Inflammatory macrophage treated with lipopolysaccharide for 1 hour (primary cell): Measurements from ENCODE around the gene NOC3L.
"Not testable (repeated sequence)": the region's sequence is repeated elsewhere in the genome, so short reads cannot be mapped to it uniquely, and the experiment has no call there.

Experiments used
- DNase-seq, 2 donors: peaks; one replicate each; pipeline ENCODE4 v3.0.0-alpha.2; 2020 to 2022

Gene NOC3L

GRCh38 chr10:94361171-94361794 lies 1.5 kb downstream of the NOC3L start:
- DNase-seq = peak; percentile 12 to 31

DNA sequence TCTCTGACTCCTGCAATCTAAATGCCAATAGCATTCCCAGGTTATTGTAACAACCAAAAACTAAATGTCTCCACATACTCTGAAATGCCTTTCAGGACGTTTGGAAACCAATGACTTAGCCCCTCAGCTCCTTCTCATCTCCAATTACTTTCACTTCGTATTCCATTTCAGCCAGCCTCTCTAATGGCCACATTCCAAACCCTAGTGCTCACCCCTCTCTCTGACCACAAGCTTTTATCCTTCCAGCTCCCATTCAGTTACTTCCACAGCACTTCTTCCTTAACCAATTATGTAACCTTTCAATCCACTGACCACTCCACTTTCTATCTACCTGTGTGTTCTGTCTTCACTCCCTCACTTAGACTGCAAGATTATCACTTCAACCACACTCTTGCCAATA lies 4.3 kb downstream of the NOC3L start:
- no peak for DNase-seq

GRCh38 chr10:94357193-94357592 lies 5.5 kb downstream of the NOC3L start:
- no peak for DNase-seq

- DNase-seq = no peak
Measured at GRCh38 chr10:94355841-94356240, 6.9 kb downstream of the NOC3L start.

DNA sequence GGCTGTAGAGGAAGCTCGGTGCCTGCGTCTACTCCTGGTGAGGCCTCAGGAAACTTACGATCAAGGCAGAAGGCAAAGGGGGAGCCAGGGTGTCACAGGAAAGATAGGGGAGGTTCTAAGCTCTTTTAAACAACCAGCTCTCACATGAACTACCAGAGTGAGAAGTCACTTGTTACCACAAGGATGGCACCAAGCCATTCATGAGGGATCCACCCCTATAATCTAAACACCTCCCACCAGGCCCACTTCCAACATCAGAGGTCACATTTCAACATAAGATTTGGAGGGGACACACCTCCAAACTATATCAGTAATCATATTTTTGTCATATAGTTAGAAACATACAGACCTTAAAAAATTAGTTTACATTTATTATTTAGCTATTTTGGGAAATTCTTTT lies 9.4 kb downstream of the NOC3L start:
- DNase-seq = no peak

- no peak for DNase-seq
Measured at GRCh38 chr10:94351089-94351488, 11.7 kb downstream of the NOC3L start.

GRCh38 chr10:94350500-94350899 lies 12.2 kb downstream of the NOC3L start:
- DNase-seq = not testable (repeated sequence)

DNA sequence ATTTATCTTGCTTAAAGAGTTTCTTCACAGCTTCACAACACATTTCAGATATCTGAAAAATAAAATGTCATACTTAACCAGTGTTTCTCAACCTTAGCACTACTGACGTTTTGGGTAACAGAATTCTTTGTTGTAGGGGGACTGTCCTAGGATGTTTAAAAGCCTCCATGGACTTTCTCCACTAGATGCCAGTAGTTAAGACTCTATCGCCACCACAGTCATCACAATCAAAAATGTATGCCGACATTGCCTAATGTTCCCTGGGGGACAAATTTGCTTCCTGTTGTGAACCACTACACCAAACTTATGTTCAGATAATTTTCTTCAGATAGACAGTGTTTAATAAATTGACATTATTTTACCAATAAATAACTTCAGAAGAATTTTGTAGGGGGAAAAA lies 13.4 kb downstream of the NOC3L start:
- no peak for DNase-seq

DNA sequence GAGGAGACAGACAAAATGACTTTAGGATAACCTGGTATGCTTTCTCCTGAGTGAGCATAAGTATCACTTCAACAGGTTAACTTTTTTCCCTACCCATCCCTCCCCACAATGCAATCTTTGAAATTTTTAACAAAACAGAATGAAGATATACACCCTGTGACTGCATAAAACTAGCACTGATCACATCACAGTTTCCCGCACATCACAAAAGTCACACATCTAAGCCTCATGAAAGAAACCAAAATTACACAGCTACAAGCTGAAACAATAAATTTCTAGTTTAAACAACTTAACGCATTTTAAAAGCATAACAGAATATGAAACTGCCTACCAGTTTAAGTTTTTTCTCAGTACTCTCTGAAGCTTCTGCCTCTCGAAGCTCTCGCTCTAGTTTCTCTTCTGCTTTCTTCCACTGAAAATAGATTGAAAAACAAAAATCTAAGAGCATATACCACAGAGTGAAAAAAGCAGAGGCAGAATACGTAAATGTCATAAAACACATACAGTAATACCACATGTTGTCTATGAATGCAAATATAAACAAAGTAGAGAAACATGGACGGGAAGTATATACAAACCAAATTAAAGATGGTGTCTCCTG lies 18.1 kb downstream of the NOC3L start:
- DNase-seq = no peak

DNA sequence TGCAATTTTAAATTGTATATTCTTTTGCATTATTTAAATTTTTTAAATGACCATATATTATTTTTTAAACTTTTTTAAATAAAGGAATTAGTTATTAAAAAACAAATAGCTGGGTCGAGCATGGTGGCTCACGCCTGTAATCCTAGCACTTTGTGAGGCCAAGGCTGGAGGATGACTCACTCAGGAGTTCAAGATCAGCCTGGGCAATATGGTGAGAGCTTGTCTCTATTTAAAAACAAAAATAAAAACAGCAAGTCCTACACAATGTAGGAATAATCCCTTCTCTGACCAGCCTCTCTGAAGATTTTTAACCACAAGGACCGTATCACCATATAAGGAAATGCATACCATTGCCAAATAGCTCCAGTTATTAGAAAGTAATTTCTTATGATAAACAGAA lies 19.6 kb downstream of the NOC3L start:
- DNase-seq = no peak

DNA sequence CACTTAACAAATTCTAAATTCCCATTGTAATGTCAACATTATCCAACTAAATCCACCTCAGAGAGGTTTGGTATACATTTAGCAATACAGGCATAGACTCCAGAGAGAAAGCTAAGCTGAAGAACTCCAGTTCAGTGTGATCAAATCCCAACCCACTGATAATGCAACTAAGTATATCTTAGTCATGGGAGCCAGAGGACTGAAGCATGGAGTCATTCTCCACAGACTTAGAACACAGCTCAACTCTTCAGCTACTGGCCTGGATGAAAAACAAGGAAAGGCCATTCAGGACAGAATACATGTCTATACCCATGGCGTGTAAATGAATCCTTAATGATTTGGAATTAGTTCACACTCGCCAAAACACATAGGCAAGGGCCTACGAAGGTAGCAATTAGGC lies 27.9 kb downstream of the NOC3L start:
- no peak for DNase-seq

- DNase-seq = no peak
Measured at GRCh38 chr10:94333051-94333450, 29.7 kb downstream of the NOC3L start.

DNA sequence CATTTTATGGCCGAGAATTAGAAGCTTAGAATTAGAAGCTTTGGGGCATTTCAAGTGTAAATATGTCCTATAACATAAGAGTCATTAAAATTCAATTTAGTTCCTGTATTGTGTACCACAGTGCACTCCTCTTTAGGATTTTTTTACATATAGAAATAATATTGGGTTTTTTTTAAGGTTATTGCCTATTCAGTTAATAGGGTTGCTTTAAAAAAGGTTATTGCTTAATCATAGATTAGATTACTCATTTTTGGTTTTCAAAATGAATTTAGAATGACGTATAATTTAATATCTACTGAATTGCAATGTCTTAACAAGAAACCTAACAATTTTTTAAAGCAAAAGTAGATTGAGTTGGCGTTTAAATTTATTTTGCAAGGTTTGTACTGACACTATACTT lies 34.1 kb downstream of the NOC3L start:
- no peak for DNase-seq

- no peak for DNase-seq
Measured at GRCh38 chr10:94327649-94328048, 35.1 kb downstream of the NOC3L start.

DNA sequence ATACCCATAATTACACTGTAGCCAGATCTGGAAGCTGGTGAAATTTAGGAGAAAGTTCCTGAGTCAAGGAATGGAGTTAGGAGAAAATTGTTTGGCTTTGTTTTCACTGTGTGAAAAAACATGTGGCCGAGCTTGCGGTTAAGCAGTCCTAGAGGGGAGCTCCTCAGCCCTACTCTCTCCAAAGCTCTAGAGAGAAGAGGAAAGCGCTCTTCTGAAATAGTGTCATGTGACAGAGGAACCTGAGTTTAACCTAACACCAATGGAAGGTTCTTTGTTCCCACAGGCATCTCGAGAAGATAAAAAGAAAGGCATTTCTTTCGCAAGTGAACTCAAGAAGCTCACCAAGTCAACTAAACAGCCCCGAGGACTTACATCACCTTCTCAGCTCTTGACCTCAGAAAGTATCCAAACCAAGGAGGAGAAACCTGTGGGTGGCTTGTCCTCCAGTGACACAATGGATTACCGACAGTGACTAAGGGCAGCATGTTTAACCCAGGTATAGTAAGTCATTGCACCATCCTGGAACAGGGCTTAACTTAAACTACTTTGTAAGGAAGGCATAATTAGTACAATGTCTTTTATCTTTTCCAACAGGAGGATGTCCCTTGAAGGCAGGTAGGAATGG lies 38.0 kb downstream of the NOC3L start:
- DNase-seq = no peak

GRCh38 chr10:94320285-94320914 lies 42.3 kb downstream of the NOC3L start:
- DNase-seq = peak; percentile 33 to 87

DNA sequence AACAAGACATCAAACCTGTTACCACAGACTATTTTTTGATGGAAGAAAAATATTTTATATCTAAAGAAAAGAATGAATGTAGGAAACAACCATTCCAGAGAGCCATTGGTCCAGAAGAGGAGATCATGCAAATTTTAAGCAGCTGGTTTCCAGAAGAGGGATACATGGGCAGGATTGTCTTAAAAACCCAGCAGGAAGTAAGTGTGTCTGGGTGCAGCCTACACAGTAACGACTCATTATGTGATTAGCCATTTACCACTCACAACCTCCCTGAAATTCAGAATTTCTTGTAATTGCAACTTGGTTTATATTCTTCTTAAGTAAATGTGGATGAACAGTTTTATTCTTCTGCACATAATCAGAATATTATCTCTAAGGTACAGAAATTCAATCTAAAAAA lies 46.2 kb downstream of the NOC3L start:
- peak; percentile 2 to 4 for DNase-seq

DNA sequence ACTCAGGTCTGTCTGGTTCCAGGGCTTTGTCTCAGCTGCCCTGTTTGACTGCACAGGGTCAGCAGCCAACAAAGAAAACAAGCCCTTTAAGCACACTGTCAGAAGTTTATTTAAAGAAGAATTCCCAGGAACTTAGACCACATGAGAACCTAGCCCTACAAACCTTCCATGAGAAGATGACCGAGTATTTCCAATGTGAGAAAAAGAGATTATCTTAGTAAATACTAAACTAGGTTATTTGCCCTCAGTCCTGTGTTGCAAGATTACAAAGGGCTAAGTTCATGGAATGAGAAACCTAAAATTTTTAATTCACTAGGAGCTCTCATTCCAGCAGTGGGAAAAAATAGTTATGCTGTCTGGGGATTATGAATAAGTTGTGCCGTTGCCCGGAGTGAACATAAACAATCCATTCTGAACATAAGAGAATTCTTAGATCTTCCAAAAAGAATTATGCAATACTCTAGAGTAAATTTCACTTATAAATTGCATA lies 46.7 kb downstream of the NOC3L start:
- no peak for DNase-seq

DNA sequence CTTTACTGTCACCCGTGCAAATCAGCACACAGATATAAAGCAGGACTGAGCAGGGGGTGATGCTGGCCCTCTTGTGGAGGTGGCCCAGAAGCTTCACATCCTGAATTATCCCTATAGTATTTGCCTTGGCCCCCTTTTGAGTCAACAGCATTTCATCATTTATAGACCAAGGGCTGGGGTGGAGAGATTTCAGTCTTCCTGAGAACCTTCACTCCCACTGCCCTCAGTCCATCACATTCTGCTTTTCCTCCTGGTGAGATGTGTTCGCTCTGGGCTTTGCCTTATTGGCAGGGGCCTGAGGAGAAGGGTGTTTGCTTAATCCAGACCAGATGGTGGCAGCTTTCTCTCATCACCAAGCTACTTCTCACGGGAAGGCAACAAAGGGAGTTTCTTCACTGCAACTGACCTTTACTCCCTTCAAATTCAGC lies 47.7 kb downstream of the NOC3L start:
- DNase-seq = no peak

DNA sequence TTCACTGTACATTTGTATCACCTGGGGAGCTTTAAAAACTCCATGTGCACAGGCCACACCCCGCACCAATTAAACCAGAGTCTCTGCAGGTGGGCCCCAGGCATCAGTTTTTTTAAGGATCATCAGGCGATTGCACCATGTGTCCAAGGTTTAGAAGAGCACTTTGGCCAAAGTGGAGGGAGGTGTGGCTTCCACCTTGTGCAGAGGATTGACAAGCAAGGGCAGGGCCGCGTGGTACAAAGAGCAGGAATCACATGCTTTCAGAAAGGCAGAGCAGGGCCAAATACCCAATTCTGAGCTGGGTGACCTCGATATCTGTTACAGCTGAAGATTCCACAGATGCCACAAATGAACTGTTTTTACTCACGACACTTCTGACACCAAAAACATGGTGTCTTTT lies 52.4 kb downstream of the NOC3L start:
- no peak for DNase-seq

GRCh38 chr10:94308866-94309265 lies 53.9 kb downstream of the NOC3L start:
- no peak for DNase-seq

GRCh38 chr10:94307046-94307615 lies 55.6 kb downstream of the NOC3L start:
- no peak for DNase-seq

GRCh38 chr10:94303929-94304328 lies 58.8 kb downstream of the NOC3L start:
- DNase-seq = no peak

DNA sequence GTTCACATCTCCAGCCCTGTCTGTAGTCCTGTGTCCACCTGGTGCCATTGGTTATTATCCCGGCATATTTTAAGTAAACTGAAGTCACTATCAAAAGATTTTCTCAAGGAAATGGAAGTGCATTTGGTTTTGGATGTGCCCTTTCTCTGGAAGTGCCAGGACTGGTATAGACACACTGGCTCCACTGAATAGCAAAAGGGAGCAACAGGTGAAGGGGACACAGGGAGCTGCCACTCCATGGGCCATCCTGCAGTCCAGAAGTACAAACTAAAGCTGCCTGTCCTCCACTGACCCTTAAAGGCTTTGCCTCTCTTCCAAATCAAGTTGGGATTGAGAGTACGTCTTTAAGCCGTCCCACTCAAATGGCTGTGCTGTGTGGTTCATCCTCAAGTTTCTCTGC lies 62.7 kb downstream of the NOC3L start:
- no peak for DNase-seq
